H9 (cell line): ENCODE data around the gene PRR5L. TPM values are rescaled to one million over a fixed set of nuclear protein-coding genes. Genes with fewer than 3 reads are reported as not detected.

ENCODE experiments used
- DNase-seq: peaks from one replicate; pipeline ENCODE4 v3.0.0-alpha.2; 2017
- H2AFZ ChIP-seq: one replicate; pipeline ENCODE4 v1.6.1; 2013; ENCODE audit warnings: mild to moderate bottlenecking, low read length, control low read depth, moderate library complexity
- H2AK5ac ChIP-seq: 2 replicates; pipeline ENCODE4 v1.6.1; 2013; ENCODE audit warnings: low read length, control low read depth, mixed read lengths; ENCODE audit not compliant: insufficient read length
- H2BK120ac ChIP-seq: one replicate; pipeline ENCODE4 v1.6.1; 2013; ENCODE audit warnings: low read depth, mild to moderate bottlenecking, low read length, control low read depth, inconsistent platforms; ENCODE audit not compliant: poor library complexity, severe bottlenecking
- H2BK12ac ChIP-seq: 2 replicates; pipeline ENCODE4 v1.6.1; 2013; ENCODE audit warnings: low read length, control low read depth, mixed read lengths, low read depth; ENCODE audit not compliant: insufficient read length
- H2BK15ac ChIP-seq: 2 replicates; pipeline ENCODE4 v1.6.1; 2013; ENCODE audit warnings: low read depth, low read length, control low read depth
- H2BK20ac ChIP-seq: one replicate; pipeline ENCODE4 v1.6.1; 2013; ENCODE audit warnings: low read depth, mild to moderate bottlenecking, low read length, control low read depth, inconsistent platforms; ENCODE audit not compliant: poor library complexity, severe bottlenecking
- H2BK5ac ChIP-seq: 2 replicates; pipeline ENCODE4 v1.6.1; 2013; ENCODE audit warnings: low read length, control low read depth, mixed read lengths; ENCODE audit not compliant: insufficient read length
- H3K14ac ChIP-seq: 2 replicates; pipeline ENCODE4 v1.6.1; 2013; ENCODE audit warnings: low read length, control low read depth; ENCODE audit not compliant: insufficient read depth
- H3K18ac ChIP-seq: 2 replicates; pipeline ENCODE4 v1.6.1; 2013; ENCODE audit warnings: low read depth, mild to moderate bottlenecking, mixed read lengths, low read length, control low read depth; ENCODE audit not compliant: insufficient read length
- H3K23ac ChIP-seq: 2 replicates; pipeline ENCODE4 v1.6.1; 2013; ENCODE audit warnings: low read length, control low read depth, mixed read lengths, low read depth; ENCODE audit not compliant: insufficient read length
- H3K23me2 ChIP-seq: 2 replicates; pipeline ENCODE4 v1.6.1; 2013; ENCODE audit warnings: low read depth, mild to moderate bottlenecking, mixed read lengths, low read length, control low read depth; ENCODE audit not compliant: insufficient read length, poor library complexity, severe bottlenecking
- H3K27ac ChIP-seq: 2 replicates; pipeline ENCODE4 v1.5.1; 2013; ENCODE audit warnings: low read length, control low read depth, mixed read lengths, low read depth; ENCODE audit not compliant: insufficient read length
- H3K27me3 ChIP-seq: 2 replicates; pipeline ENCODE4 v1.6.1; 2013; ENCODE audit warnings: low read length, control low read depth, inconsistent platforms; ENCODE audit not compliant: insufficient read depth
- H3K4ac ChIP-seq: 2 replicates; pipeline ENCODE4 v1.6.1; 2013; ENCODE audit warnings: low read depth, mild to moderate bottlenecking, control low read depth, inconsistent platforms, low read length, moderate library complexity
- H3K4me1 ChIP-seq: 2 replicates; pipeline ENCODE4 v1.6.1; 2013; ENCODE audit warnings: low read length, control low read depth, inconsistent platforms; ENCODE audit not compliant: insufficient read depth
- H3K4me2 ChIP-seq: 2 replicates; pipeline ENCODE4 v1.6.1; 2013; ENCODE audit warnings: low read length, control low read depth, mixed read lengths; ENCODE audit not compliant: insufficient read length, insufficient read depth
- H3K56ac ChIP-seq: 2 replicates; pipeline ENCODE4 v1.6.1; 2013; ENCODE audit warnings: low read depth, mild to moderate bottlenecking, mixed read lengths, low read length, control low read depth; ENCODE audit not compliant: insufficient read length
- H3K79me1 ChIP-seq: 2 replicates; pipeline ENCODE4 v1.6.1; 2013; ENCODE audit warnings: low read depth, mild to moderate bottlenecking, moderate library complexity, low read length, control low read depth, inconsistent platforms; ENCODE audit not compliant: insufficient read depth, poor library complexity, severe bottlenecking
- H3K79me2 ChIP-seq: 2 replicates; pipeline ENCODE4 v1.6.1; 2013; ENCODE audit warnings: low read length, control low read depth, inconsistent platforms; ENCODE audit not compliant: insufficient read depth
- H3K9ac ChIP-seq: 2 replicates; pipeline ENCODE4 v1.6.1; 2013; ENCODE audit warnings: low read length, control low read depth, mixed read lengths; ENCODE audit not compliant: insufficient read length; ENCODE audit errors: extremely low read depth
- H3K9me3 ChIP-seq: one replicate; pipeline ENCODE4 v1.6.1; 2013; ENCODE audit warnings: low read depth, low read length, inconsistent platforms; ENCODE audit not compliant: control insufficient read depth
- H3T11ph ChIP-seq: one replicate; pipeline ENCODE4 v1.6.1; 2013; ENCODE audit warnings: mild to moderate bottlenecking, low read length, control low read depth, inconsistent platforms
- H4K20me1 ChIP-seq: one replicate; pipeline ENCODE4 v1.6.1; 2013; ENCODE audit not compliant: control insufficient read depth, insufficient read length, insufficient read depth
- H4K5ac ChIP-seq: 2 replicates; pipeline ENCODE4 v1.6.1; 2013; ENCODE audit warnings: low read depth, mild to moderate bottlenecking, mixed read lengths, low read length, control low read depth; ENCODE audit not compliant: insufficient read length
- H4K8ac ChIP-seq: replicated peaks from 2 replicates; pipeline ENCODE4 v1.6.1; 2013; ENCODE audit warnings: low read length, control low read depth, mixed read lengths, low read depth; ENCODE audit not compliant: insufficient read length
- H4K91ac ChIP-seq: 2 replicates; pipeline ENCODE4 v1.6.1; 2013; ENCODE audit warnings: low read depth, mild to moderate bottlenecking, moderate library complexity, mixed read lengths, low read length, control low read depth; ENCODE audit not compliant: insufficient read length
- H3K27ac Mint-ChIP-seq, 3 experiments: 2 replicates in 2 of 3; 3 replicates in 1 of 3; pipeline ENCODE4 v1.8.0; 2020 to 2021; ENCODE audit warnings: mixed read lengths in 3 of 3, mild to moderate bottlenecking in 1 of 3, moderate library complexity in 1 of 3
- H3K27me3 Mint-ChIP-seq: 2 replicates; pipeline ENCODE4 v1.8.0; 2021; ENCODE audit warnings: low read depth, mild to moderate bottlenecking, moderate library complexity, mixed read lengths
- H3K36me3 Mint-ChIP-seq, 3 experiments: 2 replicates in 2 of 3; 3 replicates in 1 of 3; pipeline ENCODE4 v1.8.0; 2020 to 2021; ENCODE audit warnings: low read depth in 3 of 3, mixed read lengths in 3 of 3; ENCODE audit not compliant: insufficient read depth in 1 of 3
- H3K4me1 Mint-ChIP-seq, 2 experiments: 2 replicates each; pipeline ENCODE4 v1.8.0; 2020; ENCODE audit warnings: mixed read lengths in 2 of 2
- H3K4me3 Mint-ChIP-seq, 2 experiments: 2 replicates in 1 of 2; 3 replicates in 1 of 2; pipeline ENCODE4 v1.8.0; 2020 to 2021; ENCODE audit warnings: mild to moderate bottlenecking in 2 of 2, mixed read lengths in 2 of 2, moderate library complexity in 1 of 2
- H3K9me3 Mint-ChIP-seq, 2 experiments: 2 replicates in 1 of 2; 3 replicates in 1 of 2; pipeline ENCODE4 v1.8.0; 2020; ENCODE audit warnings: mild to moderate bottlenecking in 2 of 2, mixed read lengths in 2 of 2, moderate library complexity in 1 of 2
- CTCF ChIP-seq: fragments of 200-600 bp; sonication (generic); conservative IDR thresholded peaks from 3 replicates; pipeline ENCODE4 v1.8.0; 2021; ENCODE audit warnings: antibody characterized with exemption, mild to moderate bottlenecking
- WGBS: extraction: QIAGEN DNeasy Blood & Tissue Kit; methylation state at CpG from one replicate; pipeline ENCODE4 v1.1.7; 2013; ENCODE audit warnings: missing lambda C conversion rate, low lambda C conversion rate, mixed read lengths; ENCODE audit not compliant: insufficient read length; ENCODE audit errors: extremely low coverage; 5-methylcytosine and 5-hydroxymethylcytosine counted together
- total RNA-seq: library from RNA; stranded (reverse); gene quantifications from 2 replicates; pipeline ENCODE4 v1.2.1, GENCODE V29; 2021

PRR5L gene
- total RNA-seq, 1 experiment from 2014 or later: 5.6 TPM

GRCh38 chr11:36421546-36422155, 125.6 kb downstream of the PRR5L start:
- no peak overlapping the region for H4K5ac ChIP-seq
- H3K4ac ChIP-seq: no peak overlapping the region
- no peaks in the 10 kb centered on the region for H3K27me3 ChIP-seq
- H3K4me1 ChIP-seq: no peaks in the 10 kb centered on the region
- H3K27ac Mint-ChIP-seq: no peak overlapping the region
- H3K27me3 Mint-ChIP-seq: no peaks in the 10 kb centered on the region; the same call in 1 of the 2 replicates
- no peak overlapping the region for H4K8ac ChIP-seq
- no peak overlapping the region for H3K27ac ChIP-seq
- H2AFZ ChIP-seq: no peak overlapping the region
- H2BK5ac ChIP-seq: no peak overlapping the region
- no peak overlapping the region for H3K9ac ChIP-seq
- no peak overlapping the region for H2AK5ac ChIP-seq
- H2BK12ac ChIP-seq: no peak overlapping the region
- no peaks in the 10 kb centered on the region for H3K79me1 ChIP-seq
- no peaks in the 10 kb centered on the region for H3K9me3 Mint-ChIP-seq
- H3K23me2 ChIP-seq: no peaks in the 10 kb centered on the region
- no peak overlapping the region for H3K23ac ChIP-seq
- no peak overlapping the region for H3K56ac ChIP-seq
- TF ChIP-seq CTCF: no peak
- no peak overlapping the region for H2BK120ac ChIP-seq
- H3K36me3 Mint-ChIP-seq: no peaks in the 10 kb centered on the region
- 100% methylated on average over 1 of the region's 6 CpGs for WGBS
- H3K14ac ChIP-seq: no peak overlapping the region
- H2BK15ac ChIP-seq: no peak overlapping the region
- no peak overlapping the region for H2BK20ac ChIP-seq
- no peaks in the 10 kb centered on the region for H3K9me3 ChIP-seq
- H3K18ac ChIP-seq: no peak overlapping the region
- H3K4me1 Mint-ChIP-seq: peaks cover 2 to 3% of the 10 kb centered on the region in 2 experiments; a peak in 2 of 4 replicates
- H4K91ac ChIP-seq: no peak overlapping the region
- no peak overlapping the region for H3K4me2 ChIP-seq
- DNase-seq: no peak
- H3T11ph ChIP-seq: no peak overlapping the region
- H3K4me3 Mint-ChIP-seq: no peak overlapping the region
- H4K20me1 ChIP-seq: no peaks in the 10 kb centered on the region
- H3K79me2 ChIP-seq: no peaks in the 10 kb centered on the region
